Astrocyte of the hippocampus (primary cell): Measurements from ENCODE around the gene FYN.

Experiments
- DNase-seq: peaks from one replicate; pipeline ENCODE4 v3.0.0; 2011; ENCODE audit warnings: low read depth, low spot score

FYN gene

GRCh38 chr6:111770263-111771093, 102.8 kb downstream of the FYN start:
- DNase-seq = no peak

- DNase-seq = no peak
Observed at GRCh38 chr6:111769365-111770152, 103.7 kb downstream of the FYN start.

- no peak for DNase-seq
Observed at GRCh38 chr6:111768431-111768770, 104.9 kb downstream of the FYN start.

GRCh38 chr6:111767752-111768430, 105.4 kb downstream of the FYN start:
- DNase-seq = no peak

- DNase-seq = peak; percentile 32
Observed at GRCh38 chr6:111766201-111766857, 106.9 kb downstream of the FYN start.

GRCh38 chr6:111765763-111766162, 107.5 kb downstream of the FYN start:
- DNase-seq = no peak

- DNase-seq = peak; percentile 71
Observed at GRCh38 chr6:111764238-111765175, 108.7 kb downstream of the FYN start.

- no peak for DNase-seq
Observed at GRCh38 chr6:111763381-111763780, 109.9 kb downstream of the FYN start.

GRCh38 chr6:111761783-111762312, 111.4 kb downstream of the FYN start:
- no peak for DNase-seq

GRCh38 chr6:111761212-111761611, 112.0 kb downstream of the FYN start:
- DNase-seq = no peak

GRCh38 chr6:111759836-111760785, 113.1 kb downstream of the FYN start:
- DNase-seq = peak; percentile 68

GRCh38 chr6:111759331-111759835, 113.9 kb downstream of the FYN start:
- DNase-seq = no peak

GRCh38 chr6:111758608-111759329, 114.5 kb downstream of the FYN start:
- no peak for DNase-seq

GRCh38 chr6:111757342-111757741, 115.9 kb downstream of the FYN start:
- peak; percentile 40 for DNase-seq

GRCh38 chr6:111754423-111754822, 118.8 kb downstream of the FYN start:
- no peak for DNase-seq

GRCh38 chr6:111753573-111753972, 119.7 kb downstream of the FYN start:
- no peak for DNase-seq

- no peak for DNase-seq
Observed at GRCh38 chr6:111752476-111752875, 120.8 kb downstream of the FYN start.
